ENCODE data around the gene AGAP2.

DNA sequence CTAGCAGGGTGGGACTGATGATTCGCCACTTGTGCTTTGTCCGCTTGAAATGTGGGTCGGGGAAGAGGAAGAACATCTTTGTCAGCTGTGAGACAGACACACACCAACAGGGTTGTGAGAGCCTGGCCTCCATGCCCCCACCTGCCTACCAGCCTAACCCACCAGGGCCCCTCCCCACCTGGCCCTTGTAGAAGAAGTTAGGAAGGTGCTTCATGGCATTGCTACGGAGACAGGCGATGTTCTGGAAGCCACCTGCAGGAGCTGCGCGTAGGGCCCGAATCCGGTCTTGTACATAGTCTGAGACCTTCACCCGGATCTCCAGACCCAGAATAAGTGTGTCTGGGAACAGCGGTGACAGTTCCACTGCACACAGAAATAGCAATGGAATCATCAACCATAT is 31.1 kb upstream of the AGAP2 start:
- TF ChIP-seq CTCF (IDR thresholded peaks at IDR 0.05) (no peak), POLR2AphosphoS5 (IDR thresholded peaks at IDR 0.05) (no peak), POLR2A (IDR thresholded peaks at IDR 0.05) (no peak)
